Cardiac muscle cell (in vitro differentiated cells and primary cell): ENCODE data around the gene TNRC6C. TPM values are rescaled to one million over a fixed set of nuclear protein-coding genes. Genes with fewer than 3 reads are reported as not detected.
"Not testable (repeated sequence)": the region's sequence is repeated elsewhere in the genome, so short reads cannot be mapped to it uniquely, and the experiment has no call there.

ENCODE experiments used
- DNase-seq, 2 donors: peaks; one replicate each; pipeline versions ENCODE4 v3.0.0 to v3.0.0-alpha.2; 2010 to 2017; ENCODE audit warnings: low read depth in 1 of 2, low spot score in 1 of 2
- H3K27ac ChIP-seq: fragments of 200-600 bp; sonication (generic); 2 replicates; pipeline ENCODE4 v1.5.1; 2016
- H3K27me3 ChIP-seq: fragments of 200-600 bp; sonication (generic); 2 replicates; pipeline ENCODE4 v1.6.0; 2016; ENCODE audit warnings: control low read depth
- H3K36me3 ChIP-seq: fragments of 200-600 bp; sonication (generic); 2 replicates; pipeline ENCODE4 v1.5.1; 2016; ENCODE audit warnings: control low read depth
- H3K4me1 ChIP-seq: fragments of 200-600 bp; sonication (generic); 2 replicates; pipeline ENCODE4 v1.8.1; 2017; ENCODE audit warnings: low read depth, mild to moderate bottlenecking, mixed run types
- H3K4me3 ChIP-seq: fragments of 200-600 bp; sonication (generic); 2 replicates; pipeline ENCODE4 v1.5.1; 2016; ENCODE audit warnings: mild to moderate bottlenecking
- H3K9me3 ChIP-seq: fragments of 200-600 bp; sonication (generic); 2 replicates; pipeline ENCODE4 v1.5.1; 2017; ENCODE audit warnings: low read depth, mild to moderate bottlenecking, control low read depth
- polyA plus RNA-seq: library from polyadenylated mRNA; unstranded; fragments of >200 nt; fragmentation: Nextera tagmentation; extraction: Ambion mirVana; gene quantifications from 2 replicates; pipeline ENCODE4 v1.2.1, GENCODE V29; 2016
- total RNA-seq: library from RNA; depleted of rRNA; stranded (reverse); fragments of >200 nt; gene quantifications from 2 replicates; pipeline ENCODE4 v1.2.3, GENCODE V29; 2016
- TF ChIP-seq, protein P1 (sequence below): IDR thresholded peaks from 2 replicates; pipeline ENCODE4 v1.5.1; 2012; ENCODE audit warnings: low read depth, mild to moderate bottlenecking, low read length

The TNRC6C gene
- total and polyA plus RNA-seq, 2 experiments from 2014 or later = 6.5 to 13.3 TPM

DNA sequence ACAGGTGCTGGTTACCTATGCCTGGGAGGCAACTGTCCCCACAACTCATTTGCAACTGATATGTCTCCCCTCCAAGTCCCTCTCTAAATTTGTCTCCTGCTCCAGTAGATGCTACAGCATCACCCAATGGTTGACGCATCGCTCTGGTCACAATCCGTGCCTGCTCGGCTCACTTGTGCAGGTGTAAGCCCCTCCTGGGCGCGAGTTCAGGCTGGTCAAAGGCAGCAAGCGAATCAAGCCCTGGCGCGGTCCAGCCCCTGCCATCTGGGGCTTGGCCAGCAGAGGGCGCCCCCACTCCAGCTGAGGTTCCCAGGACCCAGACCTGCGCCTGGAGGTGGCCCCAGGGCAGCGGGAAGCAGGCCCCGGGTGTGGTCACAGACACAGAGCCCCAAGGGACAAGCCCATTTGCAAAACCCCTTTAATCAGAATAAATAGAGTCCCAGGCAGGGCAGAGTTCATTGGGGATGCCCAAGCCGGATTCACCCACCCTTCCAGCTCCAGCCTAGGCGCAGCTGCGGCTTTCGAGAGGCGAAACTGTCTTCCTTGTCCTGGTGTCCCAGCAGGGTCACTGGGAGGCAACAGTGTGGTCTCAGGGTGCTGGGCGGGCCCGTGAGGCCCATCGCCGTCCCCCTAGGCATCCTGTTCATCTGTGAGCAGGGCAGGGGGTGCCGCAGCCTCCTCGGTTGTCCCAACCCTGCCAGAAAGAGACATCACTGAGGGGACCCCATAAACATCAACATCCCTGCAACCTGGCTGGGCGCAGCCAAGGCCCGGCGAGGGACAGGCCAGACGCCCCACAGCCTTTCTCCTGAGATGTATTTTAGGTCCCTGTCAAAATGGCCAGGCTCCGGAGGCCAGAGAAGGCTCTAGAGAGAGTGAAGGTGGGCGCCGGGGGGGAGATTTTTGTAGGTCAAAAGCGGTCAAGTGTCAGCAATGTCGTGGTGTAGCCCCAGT is 154.3 kb downstream of the TNRC6C start:
- Histone ChIP-seq H3K27me3 (no peaks in the 10 kb centered on the region), H3K4me1 (peaks cover 3% of the 10 kb centered on the region), H3K27ac (peak overlapping the region; percentile 6), H3K36me3 (no peaks in the 10 kb centered on the region), H3K9me3 (no peaks in the 10 kb centered on the region), H3K4me3 (no peak overlapping the region)
- peak; percentile 63 to 74 for DNase-seq
- TF ChIP-seq, protein P1, sequence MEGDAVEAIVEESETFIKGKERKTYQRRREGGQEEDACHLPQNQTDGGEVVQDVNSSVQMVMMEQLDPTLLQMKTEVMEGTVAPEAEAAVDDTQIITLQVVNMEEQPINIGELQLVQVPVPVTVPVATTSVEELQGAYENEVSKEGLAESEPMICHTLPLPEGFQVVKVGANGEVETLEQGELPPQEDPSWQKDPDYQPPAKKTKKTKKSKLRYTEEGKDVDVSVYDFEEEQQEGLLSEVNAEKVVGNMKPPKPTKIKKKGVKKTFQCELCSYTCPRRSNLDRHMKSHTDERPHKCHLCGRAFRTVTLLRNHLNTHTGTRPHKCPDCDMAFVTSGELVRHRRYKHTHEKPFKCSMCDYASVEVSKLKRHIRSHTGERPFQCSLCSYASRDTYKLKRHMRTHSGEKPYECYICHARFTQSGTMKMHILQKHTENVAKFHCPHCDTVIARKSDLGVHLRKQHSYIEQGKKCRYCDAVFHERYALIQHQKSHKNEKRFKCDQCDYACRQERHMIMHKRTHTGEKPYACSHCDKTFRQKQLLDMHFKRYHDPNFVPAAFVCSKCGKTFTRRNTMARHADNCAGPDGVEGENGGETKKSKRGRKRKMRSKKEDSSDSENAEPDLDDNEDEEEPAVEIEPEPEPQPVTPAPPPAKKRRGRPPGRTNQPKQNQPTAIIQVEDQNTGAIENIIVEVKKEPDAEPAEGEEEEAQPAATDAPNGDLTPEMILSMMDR = peak; percentile 98

DNA sequence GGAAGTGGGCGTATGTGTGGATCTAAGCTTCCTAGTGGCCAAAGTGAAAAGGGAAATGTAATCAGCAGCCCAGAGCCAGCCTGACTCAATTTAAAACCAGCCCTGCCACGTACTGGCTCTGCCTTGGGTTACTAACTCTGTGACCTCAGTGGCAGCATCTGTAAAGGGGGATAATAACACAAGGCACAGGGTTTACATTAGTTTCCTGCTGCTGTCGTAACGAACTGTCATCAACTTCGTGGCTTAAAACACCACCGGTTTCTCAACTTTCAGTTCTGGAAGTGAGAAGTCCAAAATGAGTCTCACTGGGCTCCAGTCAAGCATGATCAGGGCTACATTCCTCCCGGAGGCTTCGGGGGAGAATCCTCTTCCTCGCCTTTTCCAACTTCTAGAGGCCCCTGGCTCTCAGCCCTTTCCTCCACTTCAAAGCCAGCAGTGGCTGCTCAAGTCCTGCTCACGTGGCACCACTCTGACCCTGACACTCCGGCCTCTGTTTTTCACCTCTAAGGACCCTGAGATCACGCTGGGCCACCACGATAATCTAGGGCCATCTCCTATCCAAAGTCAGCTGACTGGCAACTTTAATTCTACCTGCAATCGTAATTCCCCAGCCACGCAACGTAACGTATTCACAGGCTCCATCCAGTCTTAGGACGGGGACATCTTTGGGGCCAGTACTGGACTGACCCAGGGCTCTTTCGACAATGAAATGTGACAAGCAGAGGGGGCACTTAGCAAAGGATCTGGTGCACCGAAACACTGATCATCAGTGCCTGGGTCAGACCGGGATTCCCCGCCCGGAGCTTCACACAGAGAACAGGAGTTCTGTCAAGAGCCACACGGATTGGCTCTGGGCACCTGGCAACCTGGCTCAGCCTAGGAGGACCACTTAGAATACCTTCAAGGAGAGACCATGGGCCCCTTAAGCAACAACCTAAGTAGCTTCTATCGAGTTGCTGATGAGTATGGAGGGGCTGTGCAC is 155.6 kb downstream of the TNRC6C start:
- TF ChIP-seq, protein P1 = no peak
- no peak for DNase-seq
- H3K4me1 ChIP-seq = peaks cover 3% of the 10 kb centered on the region
- H3K36me3 ChIP-seq = no peaks in the 10 kb centered on the region
- no peak overlapping the region for H3K27ac ChIP-seq
- H3K4me3 ChIP-seq = no peak overlapping the region
- H3K9me3 ChIP-seq = no peaks in the 10 kb centered on the region
- H3K27me3 ChIP-seq = no peaks in the 10 kb centered on the region

DNA sequence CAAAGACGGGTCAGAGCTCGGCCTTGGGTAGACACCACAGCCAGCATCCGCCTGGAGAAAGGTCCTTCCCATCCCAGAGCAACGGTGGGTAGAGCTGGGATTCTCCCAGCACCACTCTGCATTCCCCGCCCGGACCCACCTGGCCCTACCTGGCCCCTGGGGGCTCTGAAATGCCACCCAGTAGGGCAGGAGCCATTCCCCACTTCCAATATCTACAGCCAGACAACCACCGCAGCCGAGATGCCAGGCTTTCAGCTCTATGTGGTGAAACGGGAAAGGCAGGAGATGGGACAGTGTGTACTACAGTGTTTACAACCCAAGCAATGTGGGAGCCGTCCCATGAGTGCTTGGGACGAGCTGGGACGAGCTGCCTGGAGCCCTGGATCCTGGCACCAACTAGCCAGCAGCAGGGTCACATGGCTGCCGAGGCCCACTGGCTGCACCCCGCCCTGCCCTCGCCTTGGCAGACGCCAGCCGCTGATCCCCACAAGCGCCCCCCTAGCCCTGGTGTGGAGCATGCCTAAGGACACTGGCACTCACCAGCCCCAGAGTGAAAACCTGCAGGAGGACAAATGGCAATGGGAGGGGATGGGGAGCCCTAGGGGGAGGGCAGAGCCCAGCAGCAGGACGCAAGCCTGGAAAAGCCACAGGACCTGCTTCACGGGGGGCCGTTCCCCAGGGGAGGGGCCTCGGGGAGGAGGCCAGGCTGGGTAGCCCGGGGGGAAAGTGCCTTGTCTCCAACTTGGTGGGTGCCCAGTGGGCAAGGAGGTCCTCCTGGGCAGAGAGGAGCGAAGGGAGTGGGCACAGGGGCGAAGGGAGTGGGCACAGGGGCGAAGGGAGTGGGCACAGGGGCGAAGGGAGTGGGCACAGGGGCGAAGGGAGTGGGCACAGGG is 156.6 kb downstream of the TNRC6C start:
- H3K4me1 ChIP-seq = peaks cover 3% of the 10 kb centered on the region
- H3K4me3 ChIP-seq = no peak overlapping the region
- TF ChIP-seq, protein P1 = no peak
- peak overlapping the region; percentile 28 for H3K27ac ChIP-seq
- H3K27me3 ChIP-seq = no peaks in the 10 kb centered on the region
- no peak for DNase-seq
- no peaks in the 10 kb centered on the region for H3K36me3 ChIP-seq
- no peaks in the 10 kb centered on the region for H3K9me3 ChIP-seq

DNA sequence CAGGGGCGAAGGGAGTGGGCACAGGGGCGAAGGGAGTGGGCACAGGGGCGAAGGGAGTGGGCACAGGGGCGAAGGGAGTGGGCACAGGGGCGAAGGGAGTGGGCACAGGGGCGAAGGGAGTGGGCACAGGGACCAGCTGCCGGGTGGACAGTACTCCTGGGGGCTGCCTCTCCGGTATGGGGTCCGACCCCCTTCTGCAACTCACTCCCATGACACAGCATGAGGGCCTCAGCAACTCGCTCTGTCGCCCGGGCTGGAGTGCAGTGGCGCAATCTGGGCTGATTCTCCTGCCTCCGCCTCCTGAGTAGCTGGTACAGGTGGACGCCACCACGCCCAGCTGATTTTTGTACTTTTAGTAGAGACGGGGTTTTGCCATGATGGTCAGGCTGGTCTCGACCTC is 157.3 kb downstream of the TNRC6C start:
- not testable (repeated sequence) for H3K27ac ChIP-seq, H3K36me3 ChIP-seq, H3K9me3 ChIP-seq, H3K27me3 ChIP-seq, DNase-seq, H3K4me3 ChIP-seq, H3K4me1 ChIP-seq

DNA sequence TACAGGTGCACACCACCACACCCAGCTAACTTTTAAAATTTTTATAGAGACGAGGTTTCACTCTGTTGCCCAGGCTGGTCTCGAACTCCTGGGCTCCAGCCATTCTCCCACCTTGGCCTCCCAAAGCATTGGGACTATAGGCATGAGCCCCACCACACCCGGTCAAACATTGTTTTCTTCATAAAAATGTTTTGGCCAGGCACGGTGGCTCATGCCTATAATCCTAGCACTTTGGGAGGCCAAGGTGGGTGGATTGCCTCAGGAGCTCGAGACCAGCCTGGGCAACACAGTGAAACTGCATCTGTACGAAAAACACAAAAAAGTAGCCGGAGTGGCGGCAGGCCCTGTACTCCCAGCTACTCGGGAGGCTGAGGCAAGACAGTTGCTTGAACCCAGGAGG is 157.9 kb downstream of the TNRC6C start:
- TF ChIP-seq, protein P1 = no peak
- no peak overlapping the region for H3K4me3 ChIP-seq
- peaks cover 4% of the 10 kb centered on the region for H3K36me3 ChIP-seq
- H3K4me1 ChIP-seq = no peaks in the 10 kb centered on the region
- H3K27ac ChIP-seq = no peak overlapping the region
- H3K9me3 ChIP-seq = no peaks in the 10 kb centered on the region
- no peak for DNase-seq
- no peaks in the 10 kb centered on the region for H3K27me3 ChIP-seq
